HFFc6 (cell line): ENCODE data around the gene PMIS2. TPM values are rescaled to one million over a fixed set of nuclear protein-coding genes. Genes with fewer than 3 reads are reported as not detected.

Experiments
- DNase-seq: peaks from one replicate; pipeline ENCODE4 v3.0.0-alpha.2; 2018
- H3K27ac Mint-ChIP-seq: 2 replicates; pipeline ENCODE4 v1.8.0; 2020; ENCODE audit warnings: mild to moderate bottlenecking, mixed read lengths
- H3K27me3 Mint-ChIP-seq: 2 replicates; pipeline ENCODE4 v1.8.0; 2021; ENCODE audit warnings: mild to moderate bottlenecking, moderate library complexity, mixed read lengths; ENCODE audit not compliant: insufficient read depth
- H3K36me3 Mint-ChIP-seq: 2 replicates; pipeline ENCODE4 v1.8.0; 2021; ENCODE audit warnings: low read depth, mixed read lengths
- H3K4me1 Mint-ChIP-seq: 2 replicates; pipeline ENCODE4 v1.8.0; 2020; ENCODE audit warnings: low read depth, mixed read lengths
- H3K4me3 Mint-ChIP-seq: 2 replicates; pipeline ENCODE4 v1.8.0; 2020; ENCODE audit warnings: mild to moderate bottlenecking, moderate library complexity, mixed read lengths
- H3K9me3 Mint-ChIP-seq: 2 replicates; pipeline ENCODE4 v1.8.0; 2020; ENCODE audit warnings: mild to moderate bottlenecking, mixed read lengths
- total RNA-seq, 6 experiments: library from RNA; stranded (reverse); fragmentation: NEBNext Ultra II Directional; extraction: Animal tissue kit (Norgen Biotek cat#: 25700); gene quantifications; 2 replicates in 1 of 6; 3 replicates in 5 of 6; pipeline ENCODE4 v1.2.3, GENCODE V29; 2021
- TF ChIP-seq, protein P1 (sequence below): fragments of 200-600 bp; sonication (generic); IDR thresholded peaks from 2 replicates; pipeline ENCODE4 v1.5.0; 2021; ENCODE audit warnings: antibody characterized with exemption, mild to moderate bottlenecking

PMIS2 gene
- total RNA-seq, 6 experiments from 2014 or later = not detected

- no peaks in the 10 kb centered on the region for H3K9me3 Mint-ChIP-seq
- H3K4me1 Mint-ChIP-seq = no peaks in the 10 kb centered on the region
- H3K27ac Mint-ChIP-seq = no peak overlapping the region
- H3K36me3 Mint-ChIP-seq = no peaks in the 10 kb centered on the region
- TF ChIP-seq, protein P1, sequence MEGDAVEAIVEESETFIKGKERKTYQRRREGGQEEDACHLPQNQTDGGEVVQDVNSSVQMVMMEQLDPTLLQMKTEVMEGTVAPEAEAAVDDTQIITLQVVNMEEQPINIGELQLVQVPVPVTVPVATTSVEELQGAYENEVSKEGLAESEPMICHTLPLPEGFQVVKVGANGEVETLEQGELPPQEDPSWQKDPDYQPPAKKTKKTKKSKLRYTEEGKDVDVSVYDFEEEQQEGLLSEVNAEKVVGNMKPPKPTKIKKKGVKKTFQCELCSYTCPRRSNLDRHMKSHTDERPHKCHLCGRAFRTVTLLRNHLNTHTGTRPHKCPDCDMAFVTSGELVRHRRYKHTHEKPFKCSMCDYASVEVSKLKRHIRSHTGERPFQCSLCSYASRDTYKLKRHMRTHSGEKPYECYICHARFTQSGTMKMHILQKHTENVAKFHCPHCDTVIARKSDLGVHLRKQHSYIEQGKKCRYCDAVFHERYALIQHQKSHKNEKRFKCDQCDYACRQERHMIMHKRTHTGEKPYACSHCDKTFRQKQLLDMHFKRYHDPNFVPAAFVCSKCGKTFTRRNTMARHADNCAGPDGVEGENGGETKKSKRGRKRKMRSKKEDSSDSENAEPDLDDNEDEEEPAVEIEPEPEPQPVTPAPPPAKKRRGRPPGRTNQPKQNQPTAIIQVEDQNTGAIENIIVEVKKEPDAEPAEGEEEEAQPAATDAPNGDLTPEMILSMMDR = no peak
- DNase-seq = no peak
- no peak overlapping the region; the same call in 1 of the 2 replicates for H3K4me3 Mint-ChIP-seq
- H3K27me3 Mint-ChIP-seq = peaks cover 43% of the 10 kb centered on the region
Measured at GRCh38 chr19:35557539-35558399, 28.2 kb upstream of the PMIS2 start.

- TF ChIP-seq, protein P1 = no peak
- no peak for DNase-seq
- Mint-ChIP-seq H3K4me1 (no peaks in the 10 kb centered on the region), H3K27me3 (peaks cover 43% of the 10 kb centered on the region), H3K9me3 (no peaks in the 10 kb centered on the region), H3K27ac (no peak overlapping the region), H3K36me3 (no peaks in the 10 kb centered on the region), H3K4me3 (no peak overlapping the region)
Measured at GRCh38 chr19:35558400-35559280, 27.3 kb upstream of the PMIS2 start.

- DNase-seq = no peak
- no peak overlapping the region for H3K4me3 Mint-ChIP-seq
- no peak overlapping the region for H3K27ac Mint-ChIP-seq
- H3K36me3 Mint-ChIP-seq = no peaks in the 10 kb centered on the region
- no peaks in the 10 kb centered on the region for H3K9me3 Mint-ChIP-seq
- TF ChIP-seq, protein P1 = no peak
- H3K27me3 Mint-ChIP-seq = peaks cover 41% of the 10 kb centered on the region
- no peaks in the 10 kb centered on the region for H3K4me1 Mint-ChIP-seq
Measured at GRCh38 chr19:35559281-35559659, 26.7 kb upstream of the PMIS2 start.

DNA sequence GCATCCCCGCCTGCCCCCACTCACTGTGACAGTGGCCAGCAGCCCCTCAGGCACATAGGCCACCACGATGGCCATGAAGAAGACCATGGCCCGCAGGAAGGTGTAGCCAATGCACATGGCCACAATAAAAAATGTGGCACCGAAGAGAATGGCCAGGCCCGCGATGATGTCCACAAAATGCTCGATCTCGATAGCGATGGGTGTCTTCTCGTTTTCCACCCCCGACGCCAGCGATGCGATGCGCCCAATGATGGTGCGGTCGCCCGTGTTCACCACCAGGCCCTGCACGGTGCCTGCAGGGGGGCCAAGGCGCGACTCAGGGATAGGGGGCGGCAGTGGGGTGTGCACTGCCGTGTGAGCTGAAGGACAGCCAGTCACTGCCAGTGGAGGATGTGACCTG is 26.2 kb upstream of the PMIS2 start:
- no peak overlapping the region for H3K4me3 Mint-ChIP-seq
- no peaks in the 10 kb centered on the region for H3K4me1 Mint-ChIP-seq
- DNase-seq = no peak
- peaks cover 46% of the 10 kb centered on the region for H3K27me3 Mint-ChIP-seq
- H3K27ac Mint-ChIP-seq = no peak overlapping the region
- no peaks in the 10 kb centered on the region for H3K36me3 Mint-ChIP-seq
- no peaks in the 10 kb centered on the region for H3K9me3 Mint-ChIP-seq
- TF ChIP-seq, protein P1 = no peak

- no peaks in the 10 kb centered on the region for H3K9me3 Mint-ChIP-seq
- no peak for DNase-seq
- peaks cover 47% of the 10 kb centered on the region for H3K27me3 Mint-ChIP-seq
- no peaks in the 10 kb centered on the region for H3K4me1 Mint-ChIP-seq
- TF ChIP-seq, protein P1 = no peak
- H3K4me3 Mint-ChIP-seq = no peak overlapping the region
- no peaks in the 10 kb centered on the region for H3K36me3 Mint-ChIP-seq
- H3K27ac Mint-ChIP-seq = no peak overlapping the region
Measured at GRCh38 chr19:35560271-35560670, 25.7 kb upstream of the PMIS2 start.
